ENCODE results near the gene INTS6. TPM values are rescaled to one million over a fixed set of nuclear protein-coding genes. Genes with fewer than 3 reads are reported as not detected.

INTS6 gene
- total RNA-seq, 2 donors from 2014 or later, result 37.4 to 59.0 TPM

DNA sequence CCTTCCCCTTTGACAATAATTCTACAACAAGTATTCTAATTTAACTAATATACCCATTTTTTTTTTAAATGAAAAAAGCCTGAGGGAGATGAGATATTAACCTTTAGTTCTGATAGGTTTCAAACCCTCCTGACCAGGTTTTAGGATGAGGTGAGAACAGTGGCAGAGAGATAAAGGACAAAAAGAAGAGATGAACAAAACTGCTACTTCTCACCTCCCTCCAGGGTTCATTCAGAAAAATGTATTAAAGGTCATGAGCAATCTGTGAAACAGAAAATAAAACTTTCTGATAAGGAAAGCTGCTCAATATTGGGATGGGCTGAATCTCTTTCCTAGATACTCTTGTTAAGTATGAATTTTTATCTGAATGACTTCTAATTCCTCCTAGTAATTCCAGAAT lies 89.2 kb downstream of the INTS6 start:
- Histone ChIP-seq H3K36me3 (peaks cover 0 to 4% of the 10 kb centered on the region in 2 donors), H3K27ac (no peak overlapping the region), H3K9me3 (no peaks in the 10 kb centered on the region), H3K4me3 (no peak overlapping the region), H3K4me1 (replicated peaks) (no peaks in the 10 kb centered on the region), H3K27me3 (replicated peaks; ENCODE audit: insufficient read depth) (no peaks in the 10 kb centered on the region)
- TF ChIP-seq POLR2A (IDR thresholded peaks at IDR 0.05), result no peak
- no peak for DNase-seq (ENCODE audit: low spot score)
- intact Hi-C loops (cut with DNase I), result no loop called here

DNA sequence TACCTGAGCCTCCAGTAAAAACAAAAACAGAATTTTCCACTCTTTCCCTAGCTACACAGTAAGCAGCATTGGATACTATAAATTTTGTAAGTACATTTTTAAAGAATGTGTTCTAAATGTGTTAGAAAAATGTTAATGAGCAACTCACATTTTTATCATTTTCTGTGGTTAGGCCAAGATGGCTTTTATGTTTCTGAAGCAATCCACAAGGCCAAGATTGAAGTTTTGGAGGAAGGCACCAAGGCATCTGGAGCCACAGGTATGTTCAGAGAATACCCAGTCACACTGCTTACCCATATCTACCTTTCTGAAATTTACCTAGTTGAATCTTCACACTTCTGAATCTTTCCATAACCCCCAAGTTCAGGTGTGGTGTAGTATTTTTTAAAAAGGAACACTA lies 91.7 kb downstream of the INTS6 start:
- H3K27me3 ChIP-seq (replicated peaks; ENCODE audit: insufficient read depth), result no peaks in the 10 kb centered on the region
- H3K36me3 ChIP-seq, result no peaks in the 10 kb centered on the region
- no peak overlapping the region for H3K27ac ChIP-seq
- DNase-seq (ENCODE audit: low spot score), result no peak
- H3K4me1 ChIP-seq (replicated peaks), result no peaks in the 10 kb centered on the region
- intact Hi-C loops (cut with DNase I), result no loop called here
- TF ChIP-seq, protein P1, sequence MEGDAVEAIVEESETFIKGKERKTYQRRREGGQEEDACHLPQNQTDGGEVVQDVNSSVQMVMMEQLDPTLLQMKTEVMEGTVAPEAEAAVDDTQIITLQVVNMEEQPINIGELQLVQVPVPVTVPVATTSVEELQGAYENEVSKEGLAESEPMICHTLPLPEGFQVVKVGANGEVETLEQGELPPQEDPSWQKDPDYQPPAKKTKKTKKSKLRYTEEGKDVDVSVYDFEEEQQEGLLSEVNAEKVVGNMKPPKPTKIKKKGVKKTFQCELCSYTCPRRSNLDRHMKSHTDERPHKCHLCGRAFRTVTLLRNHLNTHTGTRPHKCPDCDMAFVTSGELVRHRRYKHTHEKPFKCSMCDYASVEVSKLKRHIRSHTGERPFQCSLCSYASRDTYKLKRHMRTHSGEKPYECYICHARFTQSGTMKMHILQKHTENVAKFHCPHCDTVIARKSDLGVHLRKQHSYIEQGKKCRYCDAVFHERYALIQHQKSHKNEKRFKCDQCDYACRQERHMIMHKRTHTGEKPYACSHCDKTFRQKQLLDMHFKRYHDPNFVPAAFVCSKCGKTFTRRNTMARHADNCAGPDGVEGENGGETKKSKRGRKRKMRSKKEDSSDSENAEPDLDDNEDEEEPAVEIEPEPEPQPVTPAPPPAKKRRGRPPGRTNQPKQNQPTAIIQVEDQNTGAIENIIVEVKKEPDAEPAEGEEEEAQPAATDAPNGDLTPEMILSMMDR (IDR thresholded peaks at IDR 0.05), result no peak
- no peak overlapping the region for H3K4me3 ChIP-seq
- no peaks in the 10 kb centered on the region for H3K9me3 ChIP-seq

DNA sequence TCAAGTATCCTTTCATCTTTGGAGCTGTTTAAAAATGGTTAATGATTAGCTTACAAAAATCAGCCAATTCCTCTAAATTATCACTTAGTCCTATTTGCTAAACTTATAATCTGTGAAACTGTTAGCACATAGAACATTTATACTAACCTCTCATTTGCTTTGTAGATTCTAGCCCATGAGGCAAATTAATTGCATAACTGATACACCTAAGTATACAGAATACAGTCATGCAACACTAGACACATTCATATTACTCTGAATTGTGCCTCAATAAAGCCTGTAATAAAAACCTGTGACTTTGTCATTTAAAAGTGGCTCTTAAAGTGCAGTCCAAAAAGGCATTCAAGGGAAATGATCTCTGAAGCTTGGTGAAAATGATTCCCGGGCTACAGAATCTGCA lies 92.3 kb downstream of the INTS6 start:
- no peaks in the 10 kb centered on the region for H3K36me3 ChIP-seq
- no peak overlapping the region for H3K27ac ChIP-seq
- DNase-seq (ENCODE audit: low spot score), result no peak
- 52% methylated on average over 1 of the region's 1 CpG for WGBS
- H3K27me3 ChIP-seq (replicated peaks; ENCODE audit: insufficient read depth), result no peaks in the 10 kb centered on the region
- H3K9me3 ChIP-seq, result no peaks in the 10 kb centered on the region
- intact Hi-C loops (cut with DNase I), result no loop called here
- no peak overlapping the region for H3K4me3 ChIP-seq
- no peaks in the 10 kb centered on the region for H3K4me1 ChIP-seq (replicated peaks)
- TF ChIP-seq, protein P1 (IDR thresholded peaks at IDR 0.05), result no peak
- TF ChIP-seq POLR2A (IDR thresholded peaks at IDR 0.05) (no peak), POLR2AphosphoS5 (IDR thresholded peaks at IDR 0.05) (no peak)

DNA sequence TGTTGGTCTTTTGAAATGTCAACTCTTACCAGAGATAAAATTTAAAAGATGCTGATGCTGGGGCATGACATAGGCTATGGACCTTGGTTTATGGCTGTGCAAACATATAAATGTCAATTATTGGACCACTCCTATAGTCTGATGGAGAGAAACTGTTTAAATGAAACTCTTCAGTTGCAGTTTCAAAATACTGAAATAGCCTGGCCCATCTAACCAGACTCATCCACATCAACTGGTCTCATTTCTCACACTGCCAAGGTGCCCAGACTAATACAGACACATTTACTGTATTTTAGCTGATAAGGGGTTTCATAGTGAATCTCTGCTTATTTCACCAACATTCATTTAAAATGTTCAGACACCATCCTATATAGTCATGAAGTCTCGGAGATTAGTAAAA lies 93.5 kb downstream of the INTS6 start:
- Histone ChIP-seq H3K9me3 (no peaks in the 10 kb centered on the region), H3K27me3 (replicated peaks; ENCODE audit: insufficient read depth) (no peaks in the 10 kb centered on the region), H3K27ac (no peak overlapping the region), H3K36me3 (no peaks in the 10 kb centered on the region), H3K4me1 (replicated peaks) (no peaks in the 10 kb centered on the region), H3K4me3 (no peak overlapping the region)
- intact Hi-C loops (cut with DNase I), result no loop called here
- DNase-seq (ENCODE audit: low spot score), result no peak
- WGBS, result 94% methylated on average over 1 of the region's 1 CpG
- TF ChIP-seq POLR2AphosphoS5 (IDR thresholded peaks at IDR 0.05) (no peak), POLR2A (IDR thresholded peaks at IDR 0.05) (no peak)
- TF ChIP-seq, protein P1 (IDR thresholded peaks at IDR 0.05), result no peak

DNA sequence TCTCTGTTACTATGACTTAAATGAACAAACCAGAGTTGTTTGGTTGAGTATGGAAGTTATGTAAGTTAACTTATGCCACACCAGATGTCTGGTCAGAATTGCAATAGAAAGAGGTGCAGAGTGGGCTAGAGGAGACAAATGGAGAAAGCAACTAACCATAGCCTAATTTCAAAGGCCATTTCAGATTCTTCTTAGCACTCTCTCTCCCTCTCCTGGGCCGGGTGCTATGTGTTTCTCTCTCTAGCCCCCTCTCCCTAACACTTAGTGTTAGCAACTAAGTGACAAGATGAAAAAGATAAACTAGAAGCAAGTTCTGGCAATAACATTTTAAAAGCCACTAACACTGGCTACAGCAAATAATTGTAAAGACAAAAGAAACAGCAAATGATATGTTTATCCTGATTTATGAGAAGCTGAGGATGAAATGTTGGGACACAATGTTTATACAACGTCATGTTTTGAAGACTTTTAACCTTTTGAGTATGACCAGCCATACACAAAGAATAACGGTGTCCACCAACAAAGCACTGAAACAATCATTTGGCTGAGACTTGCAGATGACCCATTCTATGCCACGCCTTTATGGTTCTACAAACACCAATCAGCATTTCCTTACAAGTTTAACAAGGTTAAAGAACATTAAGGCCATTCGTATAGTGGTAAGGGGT lies 94.8 kb downstream of the INTS6 start:
- no peak for DNase-seq (ENCODE audit: low spot score)
- no peaks in the 10 kb centered on the region for H3K36me3 ChIP-seq
- no peak overlapping the region for H3K27ac ChIP-seq
- H3K27me3 ChIP-seq (replicated peaks; ENCODE audit: insufficient read depth), result no peaks in the 10 kb centered on the region
- H3K4me1 ChIP-seq (replicated peaks), result no peaks in the 10 kb centered on the region
- TF ChIP-seq, protein P1 (IDR thresholded peaks at IDR 0.05), result no peak
- TF ChIP-seq POLR2A (IDR thresholded peaks at IDR 0.05), result no peak
- no peak for TF ChIP-seq POLR2AphosphoS5 (IDR thresholded peaks at IDR 0.05)
- no peak overlapping the region for H3K4me3 ChIP-seq
- 35% methylated on average over 5 of the region's 5 CpGs for WGBS
- intact Hi-C loops (cut with DNase I), result no loop called here
- H3K9me3 ChIP-seq, result no peaks in the 10 kb centered on the region
